ENCODE data around the gene TFB2M.

The TFB2M gene

DNA sequence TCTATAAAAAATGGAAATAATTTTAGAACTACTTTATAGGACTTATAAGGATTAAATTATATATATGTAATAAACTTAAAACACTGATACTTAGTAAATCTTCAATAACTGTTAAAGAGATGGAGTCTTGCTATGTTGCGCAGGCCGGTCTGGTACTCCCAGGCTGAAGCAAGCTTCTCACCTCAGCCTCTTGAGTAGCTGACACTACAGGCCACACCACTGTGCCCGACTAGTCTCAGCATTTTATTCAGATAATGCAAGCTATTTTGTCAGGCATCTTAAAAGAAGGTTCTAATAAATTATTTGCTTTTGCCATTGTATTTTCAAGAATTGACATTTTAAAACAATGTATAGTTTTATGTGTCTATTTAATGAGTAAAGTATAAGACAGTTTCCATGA, 21.0 kb upstream of the TFB2M start:
- peak overlapping the region; percentile 59; the same call in 1 of the 2 replicates for H3K4me2 ChIP-seq (ENCODE audit: low read length)
- peak overlapping the region; percentile 44; the same call in 1 of the 2 replicates for H3K27ac ChIP-seq (ENCODE audit: low read length)
- no peak overlapping the region for H2AFZ ChIP-seq (ENCODE audit: low read depth, low read length)

DNA sequence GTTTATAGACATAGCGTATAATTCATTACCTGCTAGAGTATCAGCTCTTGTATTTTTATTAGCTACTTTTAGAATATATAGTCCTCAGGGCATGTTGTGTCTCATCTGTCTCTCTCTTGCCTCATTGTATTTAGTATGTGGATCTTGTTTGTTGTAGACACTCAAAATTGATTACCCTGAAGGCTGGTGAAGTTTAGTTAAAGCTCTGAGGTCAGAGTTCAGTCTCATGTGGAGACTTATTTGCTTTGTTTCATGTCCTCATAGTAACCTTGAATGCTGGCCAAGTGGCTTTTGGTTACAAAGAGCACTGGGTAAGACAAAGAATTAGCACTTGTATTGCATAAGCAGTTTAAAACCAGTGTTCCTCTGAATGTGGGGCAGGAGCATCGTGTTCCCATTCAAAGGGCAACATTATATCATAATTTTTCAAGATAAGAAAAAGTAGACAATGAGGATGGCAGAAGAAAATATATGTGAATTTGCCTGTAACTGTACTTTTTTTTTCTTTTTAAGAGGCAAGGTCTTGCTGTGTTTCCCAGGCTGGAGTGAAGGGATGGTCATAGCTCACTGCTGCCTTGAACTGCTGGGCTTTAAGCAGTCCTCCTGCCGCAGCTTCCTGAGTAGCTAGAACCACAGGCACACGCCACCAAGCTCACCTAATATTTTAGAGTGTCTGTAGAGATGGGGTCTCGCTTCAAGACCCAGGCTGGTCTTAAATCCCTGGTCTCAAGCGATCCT, 17.6 kb upstream of the TFB2M start:
- TF ChIP-seq, protein P1, sequence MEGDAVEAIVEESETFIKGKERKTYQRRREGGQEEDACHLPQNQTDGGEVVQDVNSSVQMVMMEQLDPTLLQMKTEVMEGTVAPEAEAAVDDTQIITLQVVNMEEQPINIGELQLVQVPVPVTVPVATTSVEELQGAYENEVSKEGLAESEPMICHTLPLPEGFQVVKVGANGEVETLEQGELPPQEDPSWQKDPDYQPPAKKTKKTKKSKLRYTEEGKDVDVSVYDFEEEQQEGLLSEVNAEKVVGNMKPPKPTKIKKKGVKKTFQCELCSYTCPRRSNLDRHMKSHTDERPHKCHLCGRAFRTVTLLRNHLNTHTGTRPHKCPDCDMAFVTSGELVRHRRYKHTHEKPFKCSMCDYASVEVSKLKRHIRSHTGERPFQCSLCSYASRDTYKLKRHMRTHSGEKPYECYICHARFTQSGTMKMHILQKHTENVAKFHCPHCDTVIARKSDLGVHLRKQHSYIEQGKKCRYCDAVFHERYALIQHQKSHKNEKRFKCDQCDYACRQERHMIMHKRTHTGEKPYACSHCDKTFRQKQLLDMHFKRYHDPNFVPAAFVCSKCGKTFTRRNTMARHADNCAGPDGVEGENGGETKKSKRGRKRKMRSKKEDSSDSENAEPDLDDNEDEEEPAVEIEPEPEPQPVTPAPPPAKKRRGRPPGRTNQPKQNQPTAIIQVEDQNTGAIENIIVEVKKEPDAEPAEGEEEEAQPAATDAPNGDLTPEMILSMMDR (IDR thresholded peaks at IDR 0.05; ENCODE audit: low read depth, low read length): no peak
- no peak for TF ChIP-seq EZH2phosphoT487 (IDR thresholded peaks at IDR 0.05; ENCODE audit: low read depth)
- Histone ChIP-seq H3K79me2 (ENCODE audit: low read length) (peaks cover 52% of the 10 kb centered on the region), H3K9ac (ENCODE audit: low read length) (no peak overlapping the region), H2AFZ (ENCODE audit: low read depth, low read length) (no peak overlapping the region), H3K27ac (ENCODE audit: low read length) (no peak overlapping the region), H3K4me1 (ENCODE audit: low read length) (peaks cover 38% of the 10 kb centered on the region), H3K4me3 (ENCODE audit: low read length) (no peak overlapping the region), H3K27me3 (ENCODE audit: low read depth, low read length) (no peaks in the 10 kb centered on the region), H3K4me2 (ENCODE audit: low read length) (no peak overlapping the region), H3K9me3 (ENCODE audit: insufficient read depth, low read length) (no peaks in the 10 kb centered on the region), H4K20me1 (ENCODE audit: insufficient read depth, low read length) (peaks cover 10% of the 10 kb centered on the region; the same call in 1 of the 2 replicates), H3K36me3 (replicated peaks; ENCODE audit: low read depth, low read length) (no peaks in the 10 kb centered on the region)

More for the DNA sequence above, 21.0 kb upstream of the TFB2M start:
- peaks cover 3% of the 10 kb centered on the region for H3K36me3 ChIP-seq (replicated peaks; ENCODE audit: low read depth, low read length)
- peaks cover 38% of the 10 kb centered on the region for H3K79me2 ChIP-seq (ENCODE audit: low read length)
- H3K4me1 ChIP-seq (ENCODE audit: low read length): peaks cover 37% of the 10 kb centered on the region
- H3K9ac ChIP-seq (ENCODE audit: low read length): no peak overlapping the region
- no peaks in the 10 kb centered on the region for H4K20me1 ChIP-seq (ENCODE audit: insufficient read depth, low read length)
- H3K4me3 ChIP-seq (ENCODE audit: low read length): no peak overlapping the region
- H3K27me3 ChIP-seq (ENCODE audit: low read depth, low read length): no peaks in the 10 kb centered on the region
- TF ChIP-seq, protein P1 (IDR thresholded peaks at IDR 0.05; ENCODE audit: low read depth, low read length): no peak
- no peak for TF ChIP-seq EZH2phosphoT487 (IDR thresholded peaks at IDR 0.05; ENCODE audit: low read depth)
- H3K9me3 ChIP-seq (ENCODE audit: insufficient read depth, low read length): peaks cover 3% of the 10 kb centered on the region; the same call in 1 of the 2 replicates

DNA sequence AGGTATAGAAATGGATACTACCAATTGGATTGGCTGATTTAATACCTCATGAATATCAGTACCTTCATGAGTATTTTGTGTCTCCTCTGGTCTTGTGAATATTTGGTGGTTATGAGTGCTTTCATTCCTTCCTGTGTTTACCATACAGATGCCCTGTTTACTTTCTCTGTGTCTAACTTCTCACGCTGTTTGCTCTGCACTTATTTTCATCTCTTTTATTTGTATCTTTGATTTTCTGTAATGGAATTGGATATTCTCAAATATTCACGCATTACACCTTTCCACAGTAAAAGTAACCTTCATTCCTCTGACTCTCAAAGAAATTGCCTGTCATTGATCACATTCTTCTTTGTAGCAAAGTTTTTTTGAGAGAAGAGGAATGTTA, 17.0 kb upstream of the TFB2M start:
- no peak overlapping the region for H3K9ac ChIP-seq (ENCODE audit: low read length)
- H3K4me1 ChIP-seq (ENCODE audit: low read length): peaks cover 34% of the 10 kb centered on the region
- TF ChIP-seq, protein P1 (IDR thresholded peaks at IDR 0.05; ENCODE audit: low read depth, low read length): no peak
- no peak for TF ChIP-seq EZH2phosphoT487 (IDR thresholded peaks at IDR 0.05; ENCODE audit: low read depth)
- peaks cover 10% of the 10 kb centered on the region; the same call in 1 of the 2 replicates for H4K20me1 ChIP-seq (ENCODE audit: insufficient read depth, low read length)
- H3K27ac ChIP-seq (ENCODE audit: low read length): no peak overlapping the region
- H3K4me3 ChIP-seq (ENCODE audit: low read length): no peak overlapping the region
- H2AFZ ChIP-seq (ENCODE audit: low read depth, low read length): no peak overlapping the region
- H3K79me2 ChIP-seq (ENCODE audit: low read length): peaks cover 53% of the 10 kb centered on the region
- no peaks in the 10 kb centered on the region for H3K36me3 ChIP-seq (replicated peaks; ENCODE audit: low read depth, low read length)
- no peaks in the 10 kb centered on the region for H3K9me3 ChIP-seq (ENCODE audit: insufficient read depth, low read length)
- H3K4me2 ChIP-seq (ENCODE audit: low read length): no peak overlapping the region
- H3K27me3 ChIP-seq (ENCODE audit: low read depth, low read length): no peaks in the 10 kb centered on the region

DNA sequence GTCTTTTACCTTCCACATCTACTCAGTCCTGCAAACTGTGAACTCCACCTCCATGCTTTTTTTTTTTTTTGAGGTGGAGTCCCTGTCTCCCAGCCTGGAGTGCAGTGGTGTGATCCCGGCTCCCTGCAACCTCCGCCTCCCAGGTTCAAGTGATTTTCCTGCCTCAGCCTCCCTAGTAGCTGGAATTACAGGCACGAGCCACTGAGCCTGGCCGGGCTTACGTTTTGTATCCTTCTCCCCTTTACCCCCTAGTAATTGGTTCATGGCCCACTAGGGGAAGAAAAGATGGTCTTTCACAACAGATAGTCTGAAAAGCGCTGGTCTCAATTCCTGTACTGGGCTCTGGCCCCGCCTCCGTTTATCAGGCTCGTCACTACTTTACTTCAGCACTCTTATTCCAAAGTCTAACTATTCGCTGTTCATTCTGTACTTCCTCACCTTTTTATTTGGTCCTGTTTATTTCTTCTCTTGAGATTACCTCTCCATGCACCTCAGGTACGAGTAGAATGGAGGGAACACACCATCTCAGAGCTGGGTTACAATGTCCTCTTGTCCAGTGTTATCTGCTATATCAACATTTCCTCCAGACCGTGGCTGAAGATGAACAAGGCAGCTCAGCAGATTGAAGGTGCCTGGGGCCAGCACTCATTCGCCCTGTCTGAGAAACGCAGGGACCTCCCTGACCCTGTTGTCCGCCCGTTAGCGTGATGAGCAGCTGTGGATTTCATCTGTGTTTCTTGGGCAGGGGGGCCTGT, 16.4 kb upstream of the TFB2M start:
- no peak overlapping the region for H3K9ac ChIP-seq (ENCODE audit: low read length)
- H4K20me1 ChIP-seq (ENCODE audit: insufficient read depth, low read length): peaks cover 10% of the 10 kb centered on the region; the same call in 1 of the 2 replicates
- H3K4me1 ChIP-seq (ENCODE audit: low read length): peaks cover 29% of the 10 kb centered on the region
- H2AFZ ChIP-seq (ENCODE audit: low read depth, low read length): no peak overlapping the region
- H3K36me3 ChIP-seq (replicated peaks; ENCODE audit: low read depth, low read length): no peaks in the 10 kb centered on the region
- no peak for TF ChIP-seq EZH2phosphoT487 (IDR thresholded peaks at IDR 0.05; ENCODE audit: low read depth)
- TF ChIP-seq, protein P1 (IDR thresholded peaks at IDR 0.05; ENCODE audit: low read depth, low read length): no peak
- no peaks in the 10 kb centered on the region for H3K9me3 ChIP-seq (ENCODE audit: insufficient read depth, low read length)
- H3K4me3 ChIP-seq (ENCODE audit: low read length): no peak overlapping the region
- no peaks in the 10 kb centered on the region for H3K27me3 ChIP-seq (ENCODE audit: low read depth, low read length)
- H3K27ac ChIP-seq (ENCODE audit: low read length): no peak overlapping the region
- H3K4me2 ChIP-seq (ENCODE audit: low read length): no peak overlapping the region
- H3K79me2 ChIP-seq (ENCODE audit: low read length): peaks cover 56% of the 10 kb centered on the region
